HCT116 (cell line): ENCODE results near the gene ZNF496. TPM values are rescaled to one million over a fixed set of nuclear protein-coding genes. Genes with fewer than 3 reads are reported as not detected.

Experiments
- ATAC-seq: fragments of 200-7000 bp; cut with Tn5 transposase; 2 replicates; pipeline ENCODE4 v1.9.1; 2020; ENCODE audit warnings: mild to moderate bottlenecking, moderate library complexity
- BruUV-seq: library from RNA; stranded (reverse); fragments of 400-500 nt; replicated peaks from 2 replicates; lab custom pipeline; 2021; lab: Mats Ljungman, UMichigan
- CTCF ChIA-PET: fragments of 300-600 bp; sonication (Branson Sonifier 250); formaldehyde crosslinking; loops from one replicate; lab custom pipeline; 2021; ENCODE audit warnings: antibody characterized with exemption; lab: Charles Lee
- POLR2A ChIA-PET: fragments of 300-600, 350-600 bp; sonication (Branson Sonifier 250); formaldehyde crosslinking; loops from one replicate; lab custom pipeline; 2021; ENCODE audit warnings: antibody characterized with exemption; lab: Charles Lee
- RAD21 ChIA-PET, 2 experiments: fragments of 300-600 bp; sonication (Branson Sonifier 250); formaldehyde crosslinking; loops; one replicate each; lab custom pipeline; 2023; ENCODE audit warnings: low total read pairs in 2 of 2; ENCODE audit not compliant: uncharacterized antibody in 2 of 2, unreplicated experiment in 2 of 2, low non-redundant PET in 1 of 2; lab: Charles Lee
- DNase-seq: peaks from one replicate; pipeline ENCODE4 v3.0.0-alpha.2; 2010; ENCODE audit warnings: low read depth, low spot score
- H2AFZ ChIP-seq: fragments of 200-600 bp; shearing (Covaris generic), sonication (generic); 2 replicates; pipeline ENCODE4 v1.6.1; 2017; ENCODE audit warnings: low read depth, mixed run types, mixed read lengths, antibody characterized with exemption, low read length; ENCODE audit not compliant: poor library complexity, severe bottlenecking
- H3K27ac ChIP-seq: 2 replicates; pipeline ENCODE4 v1.5.1; 2012; ENCODE audit warnings: low read depth, low read length
- H3K27me3 ChIP-seq: fragments of 200-600 bp; sonication (generic); 2 replicates; pipeline ENCODE4 v1.6.1; 2016; ENCODE audit warnings: mixed run types, low read length, mixed read lengths; ENCODE audit not compliant: insufficient read depth
- H3K36me3 ChIP-seq, 2 experiments: fragments of 200-500 bp in 1 of 2; fragments of 200-600 bp in 1 of 2; sonication (Bioruptor generic) in 1 of 2; sonication (generic) in 1 of 2; 2 replicates each; pipeline versions ENCODE4 v1.5.1 to v1.6.1; 2014 to 2016; ENCODE audit warnings: low read length in 2 of 2, inconsistent platforms in 1 of 2, mixed read lengths in 1 of 2, mixed run types in 1 of 2; ENCODE audit not compliant: insufficient read depth in 2 of 2, control insufficient read depth in 1 of 2
- H3K4me1 ChIP-seq, 2 experiments: fragments of 200-600 bp in 1 of 2; sonication (generic) in 1 of 2; 2 replicates each; pipeline versions ENCODE4 v1.5.1 to v1.6.1; 2012 to 2017; ENCODE audit warnings: low read length in 2 of 2, inconsistent platforms in 1 of 2, mild to moderate bottlenecking in 1 of 2, mixed read lengths in 1 of 2, mixed run types in 1 of 2, moderate library complexity in 1 of 2; ENCODE audit not compliant: insufficient read depth in 2 of 2, control insufficient read depth in 1 of 2
- H3K4me2 ChIP-seq: fragments of 200-600 bp; sonication (generic); 2 replicates; pipeline ENCODE4 v1.6.1; 2017; ENCODE audit warnings: mixed run types, low read length, mixed read lengths
- H3K4me3 ChIP-seq, 2 experiments: fragments of 200-600 bp in 1 of 2; sonication (generic) in 1 of 2; replicated peaks in 1 of 2; 2 replicates each; pipeline ENCODE4 v1.5.1; 2011 to 2016; ENCODE audit warnings: low read length in 2 of 2, control low read depth in 1 of 2, low read depth in 1 of 2, mild to moderate bottlenecking in 1 of 2, mixed read lengths in 1 of 2, mixed run types in 1 of 2
- H3K79me2 ChIP-seq: fragments of 200-600 bp; sonication (generic); 2 replicates; pipeline ENCODE4 v1.6.1; 2017; ENCODE audit warnings: mild to moderate bottlenecking, mixed run types, low read length, moderate library complexity, mixed read lengths; ENCODE audit not compliant: insufficient read depth
- H3K9ac ChIP-seq: fragments of 200-600 bp; sonication (generic); 2 replicates; pipeline ENCODE4 v1.6.1; 2016; ENCODE audit warnings: low read length, mixed read lengths
- H3K9me2 ChIP-seq: fragments of 200-600 bp; sonication (generic), shearing (Covaris generic); 2 replicates; pipeline ENCODE4 v1.6.1; 2017; ENCODE audit warnings: mixed run types, mild to moderate bottlenecking, moderate library complexity; ENCODE audit not compliant: insufficient read depth
- H3K9me3 ChIP-seq, 2 experiments: fragments of 200-500 bp in 1 of 2; fragments of 200-600 bp in 1 of 2; sonication (Bioruptor generic) in 1 of 2; sonication (generic) in 1 of 2; 2 replicates each; pipeline ENCODE4 v1.6.1; 2014 to 2017; ENCODE audit warnings: low read length in 2 of 2, mixed read lengths in 2 of 2, inconsistent platforms in 1 of 2, low read depth in 1 of 2, mild to moderate bottlenecking in 1 of 2, mixed run types in 1 of 2, moderate library complexity in 1 of 2; ENCODE audit not compliant: control insufficient read depth in 1 of 2, insufficient read depth in 1 of 2
- H4K20me1 ChIP-seq: fragments of 200-600 bp; sonication (generic), shearing (Covaris generic); 2 replicates; pipeline ENCODE4 v1.6.1; 2017; ENCODE audit warnings: mixed run types, mild to moderate bottlenecking, moderate library complexity; ENCODE audit not compliant: insufficient read depth
- CBX3 ChIP-seq: IDR thresholded peaks from 2 replicates; pipeline ENCODE4 v1.6.1; 2012; ENCODE audit warnings: low read depth
- CTCF ChIP-seq, 3 experiments: fragments of 200-600 bp in 1 of 3; sonication (generic) in 1 of 3; IDR thresholded peaks in 2 of 3; conservative IDR thresholded peaks in 1 of 3; 2 replicates each; pipeline ENCODE4 v1.5.1; 2012 to 2017; ENCODE audit warnings: low read depth in 2 of 3, low read length in 2 of 3, antibody characterized with exemption in 1 of 3, borderline replicate concordance in 1 of 3, control low read depth in 1 of 3, mild to moderate bottlenecking in 1 of 3, mixed read lengths in 1 of 3, mixed run types in 1 of 3, moderate library complexity in 1 of 3; ENCODE audit not compliant: insufficient read depth in 1 of 3
- EGR1 ChIP-seq: IDR thresholded peaks from 2 replicates; pipeline ENCODE4 v1.6.1; 2012; ENCODE audit warnings: low read depth
- ELF1 ChIP-seq: IDR thresholded peaks from 2 replicates; pipeline ENCODE4 v1.6.1; 2012; ENCODE audit warnings: low read depth, borderline replicate concordance
- EZH2 ChIP-seq: fragments of 200-600 bp; sonication (generic); IDR thresholded peaks from 2 replicates; pipeline ENCODE4 v1.6.1; 2017; ENCODE audit warnings: antibody characterized with exemption, mixed run types
- FOSL1 ChIP-seq: IDR thresholded peaks from 2 replicates; pipeline ENCODE4 v1.6.1; 2012; ENCODE audit warnings: low read depth
- POLR2A ChIP-seq: IDR thresholded peaks from 2 replicates; pipeline ENCODE4 v1.7.0; 2011; ENCODE audit warnings: borderline replicate concordance; ENCODE audit not compliant: insufficient read depth, insufficient read length; ENCODE audit errors: extremely low read depth
- POLR2AphosphoS5 ChIP-seq: IDR thresholded peaks from 2 replicates; pipeline ENCODE4 v1.6.1; 2011; ENCODE audit warnings: mild to moderate bottlenecking, low read depth, low read length, moderate library complexity
- RAD21 ChIP-seq: IDR thresholded peaks from 2 replicates; pipeline ENCODE4 v1.6.1; 2012; ENCODE audit warnings: low read depth, mild to moderate bottlenecking
- SIN3A ChIP-seq: IDR thresholded peaks from 2 replicates; pipeline ENCODE4 v1.6.1; 2012; ENCODE audit warnings: low read depth
- SRF ChIP-seq: IDR thresholded peaks from 2 replicates; pipeline ENCODE4 v1.6.1; 2012; ENCODE audit warnings: low read depth
- TCF7L2 ChIP-seq: IDR thresholded peaks from 2 replicates; pipeline ENCODE4 v1.7.0; 2011; ENCODE audit warnings: borderline replicate concordance, inconsistent platforms; ENCODE audit not compliant: insufficient read depth, insufficient read length; ENCODE audit errors: extremely low read depth
- ZNF274 ChIP-seq: fragments of 200-500 bp; sonication (Bioruptor generic); IDR thresholded peaks from 2 replicates; pipeline ENCODE4 v1.6.1; 2014; ENCODE audit warnings: mild to moderate bottlenecking, low read depth, low read length, inconsistent platforms
- intact Hi-C: fragments of 100-400 bp; cut with micrococcal nuclease; formaldehyde crosslinking; loops from 2 replicates; pipeline ENCODE4 v1.10.0; 2022
- total RNA-seq: library from RNA; stranded (reverse); gene quantifications from one replicate; pipeline ENCODE4 v1.2.1, GENCODE V29; 2021; ENCODE audit not compliant: unreplicated experiment
- TF ChIP-seq, protein P1 (sequence below): IDR thresholded peaks from 2 replicates; pipeline ENCODE4 v1.6.1; 2011; ENCODE audit warnings: mild to moderate bottlenecking, low read length, moderate library complexity; ENCODE audit not compliant: insufficient replicate concordance; ENCODE audit errors: extremely low read depth
- TF ChIP-seq, protein P2 (sequence below): IDR thresholded peaks from 2 replicates; pipeline ENCODE4 v1.6.1; 2012
- TF ChIP-seq, protein P3 (sequence below): IDR thresholded peaks from 2 replicates; pipeline ENCODE4 v1.6.1; 2012; ENCODE audit warnings: low read depth

Gene ZNF496
- total RNA-seq, 1 experiment from 2014 or later: 37.4 TPM

GRCh38 chr1:247337250-247337746 lies 5.6 kb upstream of the ZNF496 start:
- intact Hi-C loops: no loop called here
- no peak for DNase-seq
- Histone ChIP-seq H3K9me2 (no peaks in the 10 kb centered on the region), H3K79me2 (peaks cover 49% of the 10 kb centered on the region), H3K4me2 (no peak overlapping the region), H3K27me3 (no peaks in the 10 kb centered on the region), H3K9me3 (no peaks in the 10 kb centered on the region), H3K27ac (no peak overlapping the region), H3K4me3 (no peak overlapping the region), H3K4me1 (peaks cover 9 to 22% of the 10 kb centered on the region in 2 experiments), H3K36me3 (no peaks in the 10 kb centered on the region), H4K20me1 (no peaks in the 10 kb centered on the region), H3K9ac (no peak overlapping the region), H2AFZ (no peak overlapping the region)
- BruUV-seq: no TSS peak
- no peak for ATAC-seq
- ChIA-PET CTCF (no interaction called here), RAD21 (no interaction called here), POLR2A (no interaction called here)
- no peak for TF ChIP-seq ZNF274
- no peak for TF ChIP-seq CBX3
- TF ChIP-seq SRF: no peak
- TF ChIP-seq, protein P1, sequence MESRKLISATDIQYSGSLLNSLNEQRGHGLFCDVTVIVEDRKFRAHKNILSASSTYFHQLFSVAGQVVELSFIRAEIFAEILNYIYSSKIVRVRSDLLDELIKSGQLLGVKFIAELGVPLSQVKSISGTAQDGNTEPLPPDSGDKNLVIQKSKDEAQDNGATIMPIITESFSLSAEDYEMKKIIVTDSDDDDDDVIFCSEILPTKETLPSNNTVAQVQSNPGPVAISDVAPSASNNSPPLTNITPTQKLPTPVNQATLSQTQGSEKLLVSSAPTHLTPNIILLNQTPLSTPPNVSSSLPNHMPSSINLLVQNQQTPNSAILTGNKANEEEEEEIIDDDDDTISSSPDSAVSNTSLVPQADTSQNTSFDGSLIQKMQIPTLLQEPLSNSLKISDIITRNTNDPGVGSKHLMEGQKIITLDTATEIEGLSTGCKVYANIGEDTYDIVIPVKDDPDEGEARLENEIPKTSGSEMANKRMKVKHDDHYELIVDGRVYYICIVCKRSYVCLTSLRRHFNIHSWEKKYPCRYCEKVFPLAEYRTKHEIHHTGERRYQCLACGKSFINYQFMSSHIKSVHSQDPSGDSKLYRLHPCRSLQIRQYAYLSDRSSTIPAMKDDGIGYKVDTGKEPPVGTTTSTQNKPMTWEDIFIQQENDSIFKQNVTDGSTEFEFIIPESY: no peak
- no peak for TF ChIP-seq POLR2AphosphoS5
- no peak for TF ChIP-seq EGR1
- TF ChIP-seq SIN3A: no peak
- TF ChIP-seq, protein P2, sequence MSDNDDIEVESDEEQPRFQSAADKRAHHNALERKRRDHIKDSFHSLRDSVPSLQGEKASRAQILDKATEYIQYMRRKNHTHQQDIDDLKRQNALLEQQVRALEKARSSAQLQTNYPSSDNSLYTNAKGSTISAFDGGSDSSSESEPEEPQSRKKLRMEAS: no peak
- TF ChIP-seq FOSL1: no peak
- TF ChIP-seq CTCF (IDR thresholded peaks at IDR 0.05 in 2 of 3, conservative IDR thresholded peaks at IDR 0.05 in 1 of 3; ENCODE audit: borderline replicate concordance in 1 of 3, insufficient read depth in 1 of 3, low read depth in 2 of 3, low read length in 2 of 3): no peak
- no peak for TF ChIP-seq ELF1
- no peak for TF ChIP-seq POLR2A
- TF ChIP-seq, protein P3, sequence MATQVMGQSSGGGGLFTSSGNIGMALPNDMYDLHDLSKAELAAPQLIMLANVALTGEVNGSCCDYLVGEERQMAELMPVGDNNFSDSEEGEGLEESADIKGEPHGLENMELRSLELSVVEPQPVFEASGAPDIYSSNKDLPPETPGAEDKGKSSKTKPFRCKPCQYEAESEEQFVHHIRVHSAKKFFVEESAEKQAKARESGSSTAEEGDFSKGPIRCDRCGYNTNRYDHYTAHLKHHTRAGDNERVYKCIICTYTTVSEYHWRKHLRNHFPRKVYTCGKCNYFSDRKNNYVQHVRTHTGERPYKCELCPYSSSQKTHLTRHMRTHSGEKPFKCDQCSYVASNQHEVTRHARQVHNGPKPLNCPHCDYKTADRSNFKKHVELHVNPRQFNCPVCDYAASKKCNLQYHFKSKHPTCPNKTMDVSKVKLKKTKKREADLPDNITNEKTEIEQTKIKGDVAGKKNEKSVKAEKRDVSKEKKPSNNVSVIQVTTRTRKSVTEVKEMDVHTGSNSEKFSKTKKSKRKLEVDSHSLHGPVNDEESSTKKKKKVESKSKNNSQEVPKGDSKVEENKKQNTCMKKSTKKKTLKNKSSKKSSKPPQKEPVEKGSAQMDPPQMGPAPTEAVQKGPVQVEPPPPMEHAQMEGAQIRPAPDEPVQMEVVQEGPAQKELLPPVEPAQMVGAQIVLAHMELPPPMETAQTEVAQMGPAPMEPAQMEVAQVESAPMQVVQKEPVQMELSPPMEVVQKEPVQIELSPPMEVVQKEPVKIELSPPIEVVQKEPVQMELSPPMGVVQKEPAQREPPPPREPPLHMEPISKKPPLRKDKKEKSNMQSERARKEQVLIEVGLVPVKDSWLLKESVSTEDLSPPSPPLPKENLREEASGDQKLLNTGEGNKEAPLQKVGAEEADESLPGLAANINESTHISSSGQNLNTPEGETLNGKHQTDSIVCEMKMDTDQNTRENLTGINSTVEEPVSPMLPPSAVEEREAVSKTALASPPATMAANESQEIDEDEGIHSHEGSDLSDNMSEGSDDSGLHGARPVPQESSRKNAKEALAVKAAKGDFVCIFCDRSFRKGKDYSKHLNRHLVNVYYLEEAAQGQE: no peak
- TF ChIP-seq TCF7L2: no peak
- no peak for TF ChIP-seq EZH2
- TF ChIP-seq RAD21: no peak
